A673 (cell line): ENCODE measurements around the gene MRTFA.

Experiments
- CTCF ChIP-seq: fragments of 300-800, 200-600 bp; sonication (generic); conservative IDR thresholded peaks from 2 replicates; pipeline ENCODE4 v1.5.1; 2017; ENCODE audit warnings: low read depth, mild to moderate bottlenecking, antibody characterized with exemption, low read length, moderate library complexity, mixed read lengths
- EZH2 ChIP-seq: fragments of 200-600 bp; sonication (generic); IDR thresholded peaks from 2 replicates; pipeline ENCODE4 v1.6.1; 2017; ENCODE audit warnings: borderline replicate concordance, low read depth, mild to moderate bottlenecking, mixed read lengths, antibody characterized with exemption, low read length; ENCODE audit not compliant: poor library complexity, severe bottlenecking

- TF ChIP-seq CTCF (no peak), EZH2 (no peak)
Measured at GRCh38 chr22:40540265-40540664, 96.3 kb downstream of the MRTFA start.
